Stomach (tissue), 4 donors: ENCODE measurements around the gene ZNF687.

Source experiments
- POLR2A ChIP-seq, 4 donors: fragments of 450-650 bp; IDR thresholded peaks; one replicate each; pipeline ENCODE4 v1.6.1; 2016; ENCODE audit warnings: antibody characterized with exemption in 4 of 4, control low read depth in 2 of 4, mild to moderate bottlenecking in 1 of 4, moderate library complexity in 1 of 4
- TF ChIP-seq, protein P1 (sequence below), 7 experiments: fragments of 450-650 bp in 4 of 7; fragments of 200-600 bp in 3 of 7; sonication (generic) in 3 of 7; IDR thresholded peaks; one replicate each; pipeline ENCODE4 v1.5.1; 2016 to 2019; ENCODE audit warnings: antibody characterized with exemption in 7 of 7, control low read depth in 2 of 7, mild to moderate bottlenecking in 1 of 7

DNA sequence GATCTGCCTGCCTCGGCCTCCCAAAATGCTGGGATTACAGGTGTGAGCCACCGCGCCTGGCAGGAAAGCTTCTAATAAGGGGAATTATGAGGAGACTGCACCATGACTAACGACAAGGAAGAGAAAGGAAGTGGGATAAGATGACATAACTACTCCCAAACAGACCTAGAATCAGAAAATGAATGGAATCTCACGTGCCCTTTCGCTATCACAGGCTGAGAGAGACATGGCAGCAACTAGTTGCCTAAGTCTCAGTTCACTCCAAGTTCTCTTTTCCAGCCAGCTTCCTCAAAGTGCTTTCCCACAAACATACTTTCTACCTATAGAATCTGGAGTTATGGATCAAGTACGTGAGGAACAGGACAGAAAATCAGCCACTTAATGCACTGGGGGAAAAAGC, 43.1 kb downstream of the ZNF687 start:
- TF ChIP-seq, protein P1, sequence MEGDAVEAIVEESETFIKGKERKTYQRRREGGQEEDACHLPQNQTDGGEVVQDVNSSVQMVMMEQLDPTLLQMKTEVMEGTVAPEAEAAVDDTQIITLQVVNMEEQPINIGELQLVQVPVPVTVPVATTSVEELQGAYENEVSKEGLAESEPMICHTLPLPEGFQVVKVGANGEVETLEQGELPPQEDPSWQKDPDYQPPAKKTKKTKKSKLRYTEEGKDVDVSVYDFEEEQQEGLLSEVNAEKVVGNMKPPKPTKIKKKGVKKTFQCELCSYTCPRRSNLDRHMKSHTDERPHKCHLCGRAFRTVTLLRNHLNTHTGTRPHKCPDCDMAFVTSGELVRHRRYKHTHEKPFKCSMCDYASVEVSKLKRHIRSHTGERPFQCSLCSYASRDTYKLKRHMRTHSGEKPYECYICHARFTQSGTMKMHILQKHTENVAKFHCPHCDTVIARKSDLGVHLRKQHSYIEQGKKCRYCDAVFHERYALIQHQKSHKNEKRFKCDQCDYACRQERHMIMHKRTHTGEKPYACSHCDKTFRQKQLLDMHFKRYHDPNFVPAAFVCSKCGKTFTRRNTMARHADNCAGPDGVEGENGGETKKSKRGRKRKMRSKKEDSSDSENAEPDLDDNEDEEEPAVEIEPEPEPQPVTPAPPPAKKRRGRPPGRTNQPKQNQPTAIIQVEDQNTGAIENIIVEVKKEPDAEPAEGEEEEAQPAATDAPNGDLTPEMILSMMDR (IDR thresholded peaks at IDR 0.05) = no peak
- no peak for TF ChIP-seq POLR2A (IDR thresholded peaks at IDR 0.05)
